NT2/D1 (cell line): ENCODE results near the gene POU5F2.

Experiments used
- DNase-seq: peaks from one replicate; pipeline ENCODE4 v3.0.0-alpha.2; 2011; ENCODE audit warnings: low read depth, low spot score
- H3K27me3 ChIP-seq: 2 replicates; pipeline ENCODE4 v1.6.0; 2011; ENCODE audit warnings: mild to moderate bottlenecking; ENCODE audit not compliant: insufficient read length, insufficient read depth
- H3K36me3 ChIP-seq: 2 replicates; pipeline ENCODE4 v1.6.1; 2011; ENCODE audit warnings: mild to moderate bottlenecking, low read length, mixed read lengths; ENCODE audit not compliant: insufficient read depth, insufficient read length
- H3K4me1 ChIP-seq: 2 replicates; pipeline ENCODE4 v1.5.1; 2011; ENCODE audit not compliant: insufficient read depth, insufficient read length
- H3K4me3 ChIP-seq: 2 replicates; pipeline ENCODE4 v1.5.1; 2011; ENCODE audit warnings: low read depth; ENCODE audit not compliant: insufficient read length
- H3K9ac ChIP-seq: 2 replicates; pipeline ENCODE4 v1.6.0; 2011; ENCODE audit warnings: low read depth; ENCODE audit not compliant: insufficient read length
- H3K9me3 ChIP-seq: 2 replicates; pipeline ENCODE4 v1.5.1; 2011; ENCODE audit warnings: mild to moderate bottlenecking, low read length; ENCODE audit not compliant: insufficient read depth
- SUZ12 ChIP-seq: IDR thresholded peaks from 2 replicates; pipeline ENCODE4 v1.6.1; 2011; ENCODE audit not compliant: insufficient read length, insufficient read depth; ENCODE audit errors: extremely low read depth
- YY1 ChIP-seq: IDR thresholded peaks from 2 replicates; pipeline ENCODE4 v1.6.1; 2011; ENCODE audit not compliant: insufficient read length, insufficient read depth
- ZNF274 ChIP-seq: IDR thresholded peaks from 2 replicates; pipeline ENCODE4 v1.6.1; 2011; ENCODE audit warnings: mild to moderate bottlenecking, low read depth, low read length

Gene POU5F2, protein sequence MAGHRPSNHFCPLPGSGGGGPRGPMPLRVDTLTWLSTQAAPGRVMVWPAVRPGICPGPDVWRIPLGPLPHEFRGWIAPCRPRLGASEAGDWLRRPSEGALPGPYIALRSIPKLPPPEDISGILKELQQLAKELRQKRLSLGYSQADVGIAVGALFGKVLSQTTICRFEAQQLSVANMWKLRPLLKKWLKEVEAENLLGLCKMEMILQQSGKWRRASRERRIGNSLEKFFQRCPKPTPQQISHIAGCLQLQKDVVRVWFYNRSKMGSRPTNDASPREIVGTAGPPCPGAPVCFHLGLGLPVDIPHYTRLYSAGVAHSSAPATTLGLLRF

DNA sequence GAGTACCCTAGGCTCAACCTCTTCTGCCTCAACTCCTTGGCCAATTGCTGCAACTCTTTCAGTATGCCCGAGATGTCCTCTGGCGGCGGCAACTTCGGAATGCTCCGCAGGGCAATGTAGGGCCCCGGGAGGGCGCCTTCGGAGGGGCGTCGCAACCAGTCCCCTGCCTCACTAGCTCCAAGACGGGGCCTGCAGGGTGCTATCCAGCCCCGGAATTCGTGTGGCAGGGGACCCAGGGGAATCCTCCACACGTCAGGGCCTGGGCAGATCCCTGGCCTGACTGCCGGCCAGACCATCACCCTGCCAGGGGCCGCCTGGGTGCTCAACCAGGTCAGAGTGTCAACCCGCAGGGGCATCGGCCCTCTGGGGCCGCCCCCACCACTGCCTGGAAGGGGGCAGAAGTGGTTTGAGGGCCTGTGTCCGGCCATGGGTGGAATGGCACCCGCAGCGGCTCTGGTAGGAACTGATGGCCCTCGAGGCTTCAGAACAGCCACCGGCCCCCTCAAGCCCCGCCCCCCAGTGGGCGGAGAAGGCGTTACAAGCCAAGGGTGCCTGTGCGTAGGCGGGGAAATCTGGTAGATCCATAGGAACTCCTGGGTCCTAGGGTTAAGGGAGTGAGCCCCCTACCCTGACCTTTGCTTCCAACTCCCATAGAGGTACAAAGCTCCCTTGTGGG is at the start of gene POU5F2:
Gene POU5F2, minus strand, starts transcription at position 465 of the 676 bp plus-strand sequence. Its CDS starts 37 bp downstream, at position 428.
- no peaks in the 10 kb centered on the region for H3K4me1 ChIP-seq
- H3K4me3 ChIP-seq, result no peak within 1 kb of the TSS
- no peaks in the 10 kb centered on the region for H3K9me3 ChIP-seq
- no peaks in the 10 kb centered on the region for H3K36me3 ChIP-seq
- no peak within 1 kb of the TSS for H3K9ac ChIP-seq
- H3K27me3 ChIP-seq, result no peaks in the 10 kb centered on the region
- no peak for TF ChIP-seq YY1
- TF ChIP-seq ZNF274, result no peak
- TF ChIP-seq SUZ12, result no peak
- DNase-seq, result no peak

DNA sequence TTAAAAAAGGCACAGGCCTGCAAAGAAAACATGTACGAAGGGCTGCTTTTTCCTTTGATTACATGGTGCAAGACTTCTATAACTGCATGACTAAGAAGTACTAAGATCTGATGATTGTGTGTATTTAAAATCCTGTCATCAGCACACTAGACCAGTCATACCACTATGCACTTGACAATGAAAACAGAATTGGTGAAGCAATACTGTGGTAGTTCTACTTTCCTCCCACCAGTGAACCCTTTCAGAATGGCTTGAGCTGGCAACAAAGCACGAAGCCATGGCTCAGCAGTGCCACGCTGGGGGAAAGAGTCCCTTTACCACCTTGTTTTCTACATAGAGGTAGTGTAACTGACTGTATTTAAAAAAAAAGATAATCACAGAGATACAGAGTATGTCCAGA is 49.0 kb upstream of the POU5F2 start:
- Histone ChIP-seq H3K4me1 (no peaks in the 10 kb centered on the region), H3K9me3 (no peaks in the 10 kb centered on the region), H3K27me3 (no peaks in the 10 kb centered on the region), H3K9ac (no peak overlapping the region), H3K36me3 (no peaks in the 10 kb centered on the region), H3K4me3 (no peak overlapping the region)
- TF ChIP-seq SUZ12 (no peak), YY1 (no peak)
- no peak for DNase-seq

DNA sequence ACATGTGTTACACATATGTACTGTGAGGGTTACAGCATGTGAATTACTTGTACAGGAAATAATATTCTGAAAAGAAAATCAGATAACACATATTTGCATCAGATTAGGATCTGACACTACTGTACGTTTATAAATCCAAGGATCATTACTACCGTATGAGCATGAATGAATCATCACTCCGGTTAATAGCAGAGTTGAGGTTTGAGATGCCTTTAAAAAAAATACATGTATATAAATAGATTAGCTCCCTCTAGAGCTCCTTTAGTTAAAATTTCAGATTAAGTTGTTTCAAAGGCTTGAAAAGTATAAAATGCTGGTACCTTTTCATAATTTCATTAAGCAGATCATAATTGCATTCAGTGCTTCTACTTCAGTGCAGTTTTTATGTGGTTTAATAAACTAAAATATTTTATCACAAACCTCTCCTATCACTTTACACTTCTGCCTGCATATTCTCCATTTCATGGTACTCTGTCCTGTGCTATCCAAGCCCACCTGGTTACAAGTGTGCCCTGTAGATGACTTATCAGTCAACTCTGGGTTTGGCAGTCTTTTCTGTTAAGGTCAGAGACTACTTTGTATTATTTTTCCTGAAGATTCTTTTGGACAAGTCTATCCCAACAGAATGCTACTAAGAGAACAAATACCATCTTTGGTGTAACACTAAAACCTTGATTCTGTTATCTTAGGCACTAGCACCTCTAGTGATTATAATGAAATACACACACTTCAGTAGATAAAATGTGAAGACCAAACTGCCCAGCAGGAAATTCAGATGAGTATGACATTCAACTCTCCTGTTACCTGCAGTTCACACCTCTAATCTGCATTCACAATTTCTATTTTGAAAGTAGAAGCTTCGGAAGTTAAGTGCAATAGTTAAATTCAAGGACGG is 48.0 kb upstream of the POU5F2 start:
- no peak for DNase-seq
- H3K4me3 ChIP-seq, result no peak overlapping the region
- TF ChIP-seq ZNF274 (no peak), YY1 (no peak), SUZ12 (no peak)
- H3K9me3 ChIP-seq, result no peaks in the 10 kb centered on the region
- H3K4me1 ChIP-seq, result no peaks in the 10 kb centered on the region
- H3K9ac ChIP-seq, result no peak overlapping the region
- no peaks in the 10 kb centered on the region for H3K36me3 ChIP-seq
- H3K27me3 ChIP-seq, result no peaks in the 10 kb centered on the region

DNA sequence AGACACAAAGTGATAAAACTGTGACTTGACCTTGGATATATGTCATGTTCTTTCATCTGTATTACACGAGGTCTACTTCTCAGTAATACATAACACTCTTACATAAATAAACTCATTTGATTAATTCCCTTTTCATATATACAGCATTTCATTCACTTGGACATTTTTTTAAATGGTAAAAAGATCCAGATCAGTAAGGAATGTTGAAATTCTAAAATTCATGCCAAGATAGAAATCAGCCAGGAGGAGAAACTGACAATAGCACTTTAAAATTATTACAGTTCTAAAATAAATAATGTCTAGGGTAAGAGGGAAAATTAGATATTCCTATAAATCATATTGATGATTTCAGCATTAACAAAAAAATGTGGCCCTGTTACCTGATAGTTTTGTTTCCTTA is 46.2 kb upstream of the POU5F2 start:
- H3K4me3 ChIP-seq, result no peak overlapping the region
- H3K9ac ChIP-seq, result no peak overlapping the region
- DNase-seq, result no peak
- TF ChIP-seq ZNF274, result no peak
- no peak for TF ChIP-seq YY1
- no peak for TF ChIP-seq SUZ12
- no peaks in the 10 kb centered on the region for H3K36me3 ChIP-seq
- H3K4me1 ChIP-seq, result no peaks in the 10 kb centered on the region
- no peaks in the 10 kb centered on the region for H3K27me3 ChIP-seq
- H3K9me3 ChIP-seq, result no peaks in the 10 kb centered on the region

DNA sequence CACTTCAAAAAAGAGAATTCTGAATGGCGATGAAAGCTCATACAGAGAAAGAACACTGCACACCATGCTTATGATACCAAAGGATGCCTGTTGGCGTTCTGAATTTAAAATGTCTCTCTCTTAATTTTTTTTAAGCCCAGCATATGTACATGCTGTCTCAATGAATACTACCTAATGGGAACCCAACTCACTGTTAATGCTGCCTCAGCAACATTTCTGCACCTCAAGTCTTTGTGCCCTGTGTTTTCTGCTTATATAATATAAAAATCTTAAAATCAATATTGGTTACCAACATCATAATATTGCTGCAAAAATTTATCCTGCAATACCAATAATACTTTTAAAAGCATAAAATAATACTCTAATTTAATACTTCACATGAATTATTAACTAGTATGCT is 44.1 kb upstream of the POU5F2 start:
- H3K4me3 ChIP-seq, result no peak overlapping the region
- no peaks in the 10 kb centered on the region for H3K36me3 ChIP-seq
- H3K4me1 ChIP-seq, result no peaks in the 10 kb centered on the region
- no peaks in the 10 kb centered on the region for H3K9me3 ChIP-seq
- no peaks in the 10 kb centered on the region for H3K27me3 ChIP-seq
- no peak for TF ChIP-seq YY1
- no peak for TF ChIP-seq SUZ12
- TF ChIP-seq ZNF274, result no peak
- DNase-seq, result no peak
- no peak overlapping the region for H3K9ac ChIP-seq

DNA sequence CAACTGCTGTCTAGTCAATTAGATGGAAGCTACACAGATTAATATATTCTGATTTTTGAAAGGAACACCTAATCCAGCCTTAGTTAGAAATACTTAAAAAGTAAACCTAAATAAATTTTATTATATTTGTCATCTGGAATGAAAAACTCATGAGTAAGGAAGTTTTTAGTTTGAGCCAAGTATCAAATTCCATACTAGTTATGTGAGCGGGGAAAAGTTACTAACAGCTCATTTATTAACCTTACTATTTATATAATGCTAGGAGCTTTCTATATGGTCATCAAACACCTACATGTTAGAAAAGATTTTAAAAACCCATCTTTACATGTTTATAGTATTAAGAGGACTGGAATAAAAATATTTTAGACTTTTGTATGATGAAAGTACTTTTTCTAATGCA is 41.6 kb upstream of the POU5F2 start:
- no peaks in the 10 kb centered on the region for H3K36me3 ChIP-seq
- H3K4me1 ChIP-seq, result no peaks in the 10 kb centered on the region
- no peak for DNase-seq
- H3K4me3 ChIP-seq, result no peak overlapping the region
- no peaks in the 10 kb centered on the region for H3K9me3 ChIP-seq
- no peaks in the 10 kb centered on the region for H3K27me3 ChIP-seq
- no peak overlapping the region for H3K9ac ChIP-seq
- TF ChIP-seq YY1, result no peak

DNA sequence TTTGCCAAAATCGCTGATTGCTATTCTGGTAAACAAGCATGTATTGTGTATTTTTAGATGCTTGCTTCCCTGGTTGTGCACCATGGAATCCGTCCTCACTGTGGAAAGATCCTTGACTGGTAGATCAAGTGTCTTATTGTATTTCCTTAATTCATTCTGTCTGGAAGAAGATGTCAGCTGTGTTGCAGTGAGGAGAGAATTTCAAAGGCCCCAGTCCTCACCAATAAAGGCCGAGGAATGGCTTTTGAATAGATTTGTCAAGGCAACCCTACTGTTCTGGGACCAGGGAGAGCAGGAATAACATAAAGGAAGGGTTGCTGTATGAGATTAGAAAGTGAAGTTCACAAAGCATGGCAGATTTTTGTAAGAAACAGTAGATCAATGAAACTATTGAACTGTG is 36.2 kb upstream of the POU5F2 start:
- Histone ChIP-seq H3K9ac (no peak overlapping the region), H3K4me1 (no peaks in the 10 kb centered on the region)
- TF ChIP-seq YY1 (no peak), ZNF274 (no peak), SUZ12 (no peak)

More for the DNA sequence above, 36.2 kb upstream of the POU5F2 start:
- no peaks in the 10 kb centered on the region for H3K9me3 ChIP-seq
- H3K4me3 ChIP-seq, result no peak overlapping the region
- H3K36me3 ChIP-seq, result no peaks in the 10 kb centered on the region
- H3K27me3 ChIP-seq, result no peaks in the 10 kb centered on the region
- DNase-seq, result no peak
